Activated naive CD4-positive, alpha-beta T cell treated with anti-CD3 and anti-CD28 coated beads, Interleukin-2, amount 50 U/mL, for 24 hours (primary cell): ENCODE results near the gene GALNT2.

ENCODE experiments used
- H3K27ac Mint-ChIP-seq: one replicate; pipeline ENCODE4 v1.8.0; 2021; ENCODE audit warnings: mild to moderate bottlenecking, mixed read lengths
- H3K27me3 Mint-ChIP-seq: one replicate; pipeline ENCODE4 v1.8.0; 2021; ENCODE audit warnings: mixed read lengths
- H3K36me3 Mint-ChIP-seq: one replicate; pipeline ENCODE4 v1.8.0; 2021; ENCODE audit warnings: mixed read lengths
- H3K4me1 Mint-ChIP-seq: one replicate; pipeline ENCODE4 v1.8.0; 2021; ENCODE audit warnings: mixed read lengths
- H3K4me3 Mint-ChIP-seq: one replicate; pipeline ENCODE4 v1.8.0; 2021; ENCODE audit warnings: mild to moderate bottlenecking, mixed read lengths
- H3K9me3 Mint-ChIP-seq: one replicate; pipeline ENCODE4 v1.8.0; 2021; ENCODE audit warnings: mixed read lengths

The GALNT2 gene

GRCh38 chr1:230064283-230064682, 2.8 kb upstream of the GALNT2 start:
- peaks cover 29% of the 10 kb centered on the region for H3K4me1 Mint-ChIP-seq
- H3K4me3 Mint-ChIP-seq: no peak overlapping the region
- peaks cover 6% of the 10 kb centered on the region for H3K9me3 Mint-ChIP-seq
- H3K36me3 Mint-ChIP-seq: no peaks in the 10 kb centered on the region
- H3K27me3 Mint-ChIP-seq: no peaks in the 10 kb centered on the region
- no peak overlapping the region for H3K27ac Mint-ChIP-seq

GRCh38 chr1:230065161-230065560, 1.9 kb upstream of the GALNT2 start:
- Mint-ChIP-seq H3K4me3 (no peak overlapping the region), H3K27me3 (no peaks in the 10 kb centered on the region), H3K4me1 (peaks cover 38% of the 10 kb centered on the region), H3K27ac (peak overlapping the region; percentile 57), H3K36me3 (no peaks in the 10 kb centered on the region), H3K9me3 (peaks cover 6% of the 10 kb centered on the region)

- Mint-ChIP-seq H3K27me3 (no peaks in the 10 kb centered on the region), H3K36me3 (no peaks in the 10 kb centered on the region), H3K4me1 (peaks cover 40% of the 10 kb centered on the region), H3K9me3 (peaks cover 6% of the 10 kb centered on the region), H3K4me3 (peak overlapping the region; percentile 90), H3K27ac (peak overlapping the region; percentile 94)
Observed at GRCh38 chr1:230065571-230065970, 1.5 kb upstream of the GALNT2 start.

GRCh38 chr1:230066031-230066430, 1.0 kb upstream of the GALNT2 start:
- no peaks in the 10 kb centered on the region for H3K36me3 Mint-ChIP-seq
- peak overlapping the region; percentile 94 for H3K27ac Mint-ChIP-seq
- peaks cover 6% of the 10 kb centered on the region for H3K9me3 Mint-ChIP-seq
- H3K27me3 Mint-ChIP-seq: no peaks in the 10 kb centered on the region
- H3K4me3 Mint-ChIP-seq: peak overlapping the region; percentile 90
- H3K4me1 Mint-ChIP-seq: peaks cover 45% of the 10 kb centered on the region

- H3K4me3 Mint-ChIP-seq: peak overlapping the region; percentile 94
- H3K27ac Mint-ChIP-seq: peak overlapping the region; percentile 87
- H3K36me3 Mint-ChIP-seq: no peaks in the 10 kb centered on the region
- peaks cover 57% of the 10 kb centered on the region for H3K4me1 Mint-ChIP-seq
- H3K9me3 Mint-ChIP-seq: peaks cover 2% of the 10 kb centered on the region
- H3K27me3 Mint-ChIP-seq: no peaks in the 10 kb centered on the region
Observed at GRCh38 chr1:230067419-230067870, 407 bp downstream of the GALNT2 start.

GRCh38 chr1:230067871-230068620, 1.0 kb downstream of the GALNT2 start:
- H3K4me3 Mint-ChIP-seq: peak overlapping the region; percentile 94
- H3K9me3 Mint-ChIP-seq: no peaks in the 10 kb centered on the region
- peaks cover 63% of the 10 kb centered on the region for H3K4me1 Mint-ChIP-seq
- H3K36me3 Mint-ChIP-seq: no peaks in the 10 kb centered on the region
- no peaks in the 10 kb centered on the region for H3K27me3 Mint-ChIP-seq
- peak overlapping the region; percentile 92 for H3K27ac Mint-ChIP-seq

- H3K4me3 Mint-ChIP-seq: peak overlapping the region; percentile 94
- no peaks in the 10 kb centered on the region for H3K9me3 Mint-ChIP-seq
- H3K36me3 Mint-ChIP-seq: no peaks in the 10 kb centered on the region
- peaks cover 68% of the 10 kb centered on the region for H3K4me1 Mint-ChIP-seq
- H3K27me3 Mint-ChIP-seq: no peaks in the 10 kb centered on the region
- peak overlapping the region; percentile 92 for H3K27ac Mint-ChIP-seq
Observed at GRCh38 chr1:230068621-230068873, 1.5 kb downstream of the GALNT2 start.

GRCh38 chr1:230068952-230069684, 2.1 kb downstream of the GALNT2 start:
- Mint-ChIP-seq H3K4me1 (peaks cover 66% of the 10 kb centered on the region), H3K36me3 (no peaks in the 10 kb centered on the region), H3K27ac (peak overlapping the region; percentile 92), H3K9me3 (no peaks in the 10 kb centered on the region), H3K27me3 (no peaks in the 10 kb centered on the region), H3K4me3 (peak overlapping the region; percentile 94)

GRCh38 chr1:230069796-230070195, 2.8 kb downstream of the GALNT2 start:
- Mint-ChIP-seq H3K4me1 (peaks cover 64% of the 10 kb centered on the region), H3K27me3 (no peaks in the 10 kb centered on the region), H3K9me3 (no peaks in the 10 kb centered on the region), H3K27ac (peak overlapping the region; percentile 23), H3K4me3 (peak overlapping the region; percentile 94), H3K36me3 (no peaks in the 10 kb centered on the region)

GRCh38 chr1:230070321-230071208, 3.5 kb downstream of the GALNT2 start:
- Mint-ChIP-seq H3K36me3 (no peaks in the 10 kb centered on the region), H3K27me3 (no peaks in the 10 kb centered on the region), H3K4me1 (peaks cover 61% of the 10 kb centered on the region), H3K27ac (no peak overlapping the region), H3K4me3 (peak overlapping the region; percentile 94), H3K9me3 (no peaks in the 10 kb centered on the region)

GRCh38 chr1:230071316-230071715, 4.3 kb downstream of the GALNT2 start:
- H3K4me3 Mint-ChIP-seq: peak overlapping the region; percentile 7
- no peaks in the 10 kb centered on the region for H3K9me3 Mint-ChIP-seq
- H3K36me3 Mint-ChIP-seq: peaks cover 2% of the 10 kb centered on the region
- peaks cover 61% of the 10 kb centered on the region for H3K4me1 Mint-ChIP-seq
- no peaks in the 10 kb centered on the region for H3K27me3 Mint-ChIP-seq
- H3K27ac Mint-ChIP-seq: no peak overlapping the region

- Mint-ChIP-seq H3K36me3 (peaks cover 6% of the 10 kb centered on the region), H3K4me3 (no peak overlapping the region), H3K4me1 (peaks cover 69% of the 10 kb centered on the region), H3K27ac (no peak overlapping the region), H3K9me3 (no peaks in the 10 kb centered on the region), H3K27me3 (no peaks in the 10 kb centered on the region)
Observed at GRCh38 chr1:230072296-230072695, 5.3 kb downstream of the GALNT2 start.

- Mint-ChIP-seq H3K4me3 (no peak overlapping the region), H3K4me1 (peaks cover 73% of the 10 kb centered on the region), H3K36me3 (peaks cover 6% of the 10 kb centered on the region), H3K9me3 (no peaks in the 10 kb centered on the region), H3K27ac (peak overlapping the region; percentile 8), H3K27me3 (no peaks in the 10 kb centered on the region)
Observed at GRCh38 chr1:230072866-230073265, 5.8 kb downstream of the GALNT2 start.

GRCh38 chr1:230073371-230074035, 6.5 kb downstream of the GALNT2 start:
- peaks cover 73% of the 10 kb centered on the region for H3K4me1 Mint-ChIP-seq
- H3K9me3 Mint-ChIP-seq: no peaks in the 10 kb centered on the region
- peak overlapping the region; percentile 8 for H3K27ac Mint-ChIP-seq
- H3K36me3 Mint-ChIP-seq: peaks cover 6% of the 10 kb centered on the region
- H3K4me3 Mint-ChIP-seq: no peak overlapping the region
- H3K27me3 Mint-ChIP-seq: no peaks in the 10 kb centered on the region

GRCh38 chr1:230074270-230074669, 7.2 kb downstream of the GALNT2 start:
- peaks cover 6% of the 10 kb centered on the region for H3K36me3 Mint-ChIP-seq
- H3K9me3 Mint-ChIP-seq: no peaks in the 10 kb centered on the region
- H3K4me1 Mint-ChIP-seq: peaks cover 65% of the 10 kb centered on the region
- no peak overlapping the region for H3K4me3 Mint-ChIP-seq
- H3K27ac Mint-ChIP-seq: no peak overlapping the region
- H3K27me3 Mint-ChIP-seq: no peaks in the 10 kb centered on the region
